ENCODE results near the gene CRYBG1. TPM values are rescaled to one million over a fixed set of nuclear protein-coding genes. Genes with fewer than 3 reads are reported as not detected.

The CRYBG1 gene
- total RNA-seq, 1 donor, result 11.9 TPM

DNA sequence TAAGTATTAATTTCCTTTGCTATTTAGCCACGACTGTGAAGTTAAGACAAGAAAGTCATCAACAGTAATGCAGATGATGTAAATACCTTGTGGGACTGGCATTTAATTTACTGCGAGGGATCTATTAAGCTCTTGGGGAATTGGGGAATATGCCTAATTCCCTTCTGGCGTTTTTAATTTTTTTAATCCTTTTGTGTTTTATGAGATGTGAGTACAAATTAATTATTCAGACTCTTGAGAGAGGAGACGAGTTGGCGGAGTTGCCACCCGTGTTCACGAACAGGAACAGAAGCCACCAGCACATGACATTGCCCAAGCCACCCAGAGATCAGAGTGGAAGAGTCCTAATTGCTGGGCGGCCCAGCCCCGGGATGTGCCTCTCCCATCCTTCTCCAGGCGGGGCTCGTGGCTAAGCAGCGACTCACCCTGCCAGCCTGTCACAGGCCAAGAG, 533 bp upstream of the CRYBG1 start:
- Histone ChIP-seq H3K4me3 (ENCODE audit: insufficient read depth, low read length) (peak overlapping the region; percentile 65), H3K9me3 (ENCODE audit: low read depth, low read length) (no peaks in the 10 kb centered on the region), H4K20me1 (ENCODE audit: insufficient read depth, low read length) (no peaks in the 10 kb centered on the region), H3K79me2 (ENCODE audit: insufficient read depth, low read length) (no peaks in the 10 kb centered on the region), H3K4me2 (ENCODE audit: insufficient read depth, low read length) (peak overlapping the region; percentile 60), H3K27me3 (ENCODE audit: insufficient read depth, low read length) (peaks cover 58% of the 10 kb centered on the region), H2AFZ (ENCODE audit: low read length) (peak overlapping the region; percentile 51), H3K36me3 (ENCODE audit: insufficient read depth, low read length) (no peaks in the 10 kb centered on the region), H3K4me1 (ENCODE audit: insufficient read depth, low read length) (peaks cover 5% of the 10 kb centered on the region), H3K27ac (ENCODE audit: low read depth, low read length) (no peak overlapping the region)
- peak; percentile 82 for DNase-seq (ENCODE audit: insufficient read length, low spot score, missing footprints)
- TF ChIP-seq, protein P1, sequence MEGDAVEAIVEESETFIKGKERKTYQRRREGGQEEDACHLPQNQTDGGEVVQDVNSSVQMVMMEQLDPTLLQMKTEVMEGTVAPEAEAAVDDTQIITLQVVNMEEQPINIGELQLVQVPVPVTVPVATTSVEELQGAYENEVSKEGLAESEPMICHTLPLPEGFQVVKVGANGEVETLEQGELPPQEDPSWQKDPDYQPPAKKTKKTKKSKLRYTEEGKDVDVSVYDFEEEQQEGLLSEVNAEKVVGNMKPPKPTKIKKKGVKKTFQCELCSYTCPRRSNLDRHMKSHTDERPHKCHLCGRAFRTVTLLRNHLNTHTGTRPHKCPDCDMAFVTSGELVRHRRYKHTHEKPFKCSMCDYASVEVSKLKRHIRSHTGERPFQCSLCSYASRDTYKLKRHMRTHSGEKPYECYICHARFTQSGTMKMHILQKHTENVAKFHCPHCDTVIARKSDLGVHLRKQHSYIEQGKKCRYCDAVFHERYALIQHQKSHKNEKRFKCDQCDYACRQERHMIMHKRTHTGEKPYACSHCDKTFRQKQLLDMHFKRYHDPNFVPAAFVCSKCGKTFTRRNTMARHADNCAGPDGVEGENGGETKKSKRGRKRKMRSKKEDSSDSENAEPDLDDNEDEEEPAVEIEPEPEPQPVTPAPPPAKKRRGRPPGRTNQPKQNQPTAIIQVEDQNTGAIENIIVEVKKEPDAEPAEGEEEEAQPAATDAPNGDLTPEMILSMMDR (IDR thresholded peaks at IDR 0.05; ENCODE audit: extremely low read depth, low read depth, low read length), result no peak

DNA sequence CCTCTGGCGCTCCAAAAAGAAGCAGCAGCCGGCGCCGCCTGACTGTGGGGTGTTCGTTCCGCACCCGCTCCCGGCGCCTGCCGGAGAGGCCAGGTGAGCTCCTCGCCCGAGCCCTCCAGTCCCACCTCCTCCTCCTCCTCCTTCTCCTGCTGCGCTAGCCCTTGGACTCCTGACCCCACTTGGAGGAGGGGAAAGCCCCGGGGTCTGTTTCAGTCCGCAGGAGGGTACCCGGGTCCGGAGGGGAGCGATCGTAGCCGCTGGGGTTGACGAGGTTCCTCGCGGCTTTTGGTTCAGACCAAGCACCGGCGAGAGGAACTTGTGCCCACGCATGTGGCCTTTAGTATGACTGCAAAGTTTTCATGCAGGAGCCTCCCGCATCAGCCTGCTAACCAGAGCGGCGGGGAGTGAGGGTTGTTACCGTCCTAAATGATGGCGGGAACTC, 493 bp downstream of the CRYBG1 start:
- H3K9me3 ChIP-seq (ENCODE audit: low read depth, low read length), result no peaks in the 10 kb centered on the region
- peaks cover 5% of the 10 kb centered on the region for H3K4me1 ChIP-seq (ENCODE audit: insufficient read depth, low read length)
- no peaks in the 10 kb centered on the region for H3K79me2 ChIP-seq (ENCODE audit: insufficient read depth, low read length)
- TF ChIP-seq, protein P1 (IDR thresholded peaks at IDR 0.05; ENCODE audit: extremely low read depth, low read depth, low read length), result no peak
- no peaks in the 10 kb centered on the region for H4K20me1 ChIP-seq (ENCODE audit: insufficient read depth, low read length)
- peaks cover 54% of the 10 kb centered on the region for H3K27me3 ChIP-seq (ENCODE audit: insufficient read depth, low read length)
- H3K36me3 ChIP-seq (ENCODE audit: insufficient read depth, low read length), result no peaks in the 10 kb centered on the region
- DNase-seq (ENCODE audit: insufficient read length, low spot score, missing footprints), result peak; percentile 59
- no peak overlapping the region for H3K27ac ChIP-seq (ENCODE audit: low read depth, low read length)
- H3K4me3 ChIP-seq (ENCODE audit: insufficient read depth, low read length), result peak overlapping the region; percentile 65
- peak overlapping the region; percentile 68 for H2AFZ ChIP-seq (ENCODE audit: low read length)
- H3K4me2 ChIP-seq (ENCODE audit: insufficient read depth, low read length), result peak overlapping the region; percentile 60

DNA sequence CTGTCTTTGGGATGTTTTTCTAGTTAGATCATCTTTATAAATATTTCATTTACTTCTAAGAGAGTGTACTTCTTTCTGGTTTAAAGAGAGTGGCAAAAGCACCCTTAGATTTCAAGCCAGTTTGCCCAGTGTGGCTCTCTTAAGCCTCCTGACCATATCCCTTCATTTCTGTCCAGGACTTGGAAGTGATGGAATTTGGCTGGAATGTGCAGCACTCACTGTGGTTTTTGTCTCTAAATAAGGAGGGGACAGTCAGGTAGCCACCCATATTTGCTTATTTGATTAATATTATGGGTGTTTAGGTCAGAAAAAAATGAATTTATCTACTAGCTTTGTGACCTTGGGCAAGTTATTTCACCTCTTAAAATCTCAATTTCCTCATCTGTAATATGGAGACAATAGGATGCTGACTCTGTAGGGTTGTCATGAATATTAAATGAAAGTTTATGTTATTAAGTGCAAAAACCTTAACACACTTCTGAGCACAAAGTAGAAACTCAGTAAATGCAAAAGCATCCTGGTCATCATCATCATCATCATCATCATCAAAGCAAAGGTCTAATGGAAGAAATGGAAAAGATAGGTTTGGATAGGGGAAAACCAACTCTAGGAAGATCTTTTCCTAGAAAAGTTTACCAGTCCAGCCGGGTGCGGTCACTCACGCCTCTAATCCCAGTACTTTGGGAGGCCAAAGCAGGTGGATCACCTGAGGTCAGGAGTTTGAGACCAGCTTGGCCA, 3.1 kb downstream of the CRYBG1 start:
- Histone ChIP-seq H3K9me3 (ENCODE audit: low read depth, low read length) (no peaks in the 10 kb centered on the region), H3K4me2 (ENCODE audit: insufficient read depth, low read length) (no peak overlapping the region), H3K4me1 (ENCODE audit: insufficient read depth, low read length) (peaks cover 5% of the 10 kb centered on the region), H3K79me2 (ENCODE audit: insufficient read depth, low read length) (no peaks in the 10 kb centered on the region), H3K36me3 (ENCODE audit: insufficient read depth, low read length) (no peaks in the 10 kb centered on the region), H3K27me3 (ENCODE audit: insufficient read depth, low read length) (peaks cover 41% of the 10 kb centered on the region), H3K4me3 (ENCODE audit: insufficient read depth, low read length) (no peak overlapping the region), H4K20me1 (ENCODE audit: insufficient read depth, low read length) (no peaks in the 10 kb centered on the region), H2AFZ (ENCODE audit: low read length) (no peak overlapping the region), H3K27ac (ENCODE audit: low read depth, low read length) (no peak overlapping the region)
- peak; percentile 66 for DNase-seq (ENCODE audit: insufficient read length, low spot score, missing footprints)
- TF ChIP-seq, protein P1 (IDR thresholded peaks at IDR 0.05; ENCODE audit: extremely low read depth, low read depth, low read length), result no peak

DNA sequence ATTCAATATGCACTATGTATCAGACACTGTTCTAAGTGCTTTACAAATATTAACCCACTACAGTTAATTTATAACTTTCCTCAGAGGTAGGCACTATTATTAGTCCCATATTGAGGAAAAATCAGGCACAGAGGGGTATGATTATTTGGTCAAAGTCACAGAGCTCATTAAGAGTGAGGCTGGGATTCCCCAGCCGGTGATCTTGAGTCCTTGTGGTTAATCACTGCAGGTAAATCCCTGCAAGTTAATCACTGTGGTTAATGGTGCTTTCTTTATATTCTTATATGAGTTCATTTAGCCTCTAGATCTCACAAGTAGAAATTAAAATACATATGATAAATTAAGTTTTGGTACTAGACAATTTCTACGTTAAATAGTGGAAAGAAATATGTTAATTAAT, 9.2 kb downstream of the CRYBG1 start:
- H3K4me2 ChIP-seq (ENCODE audit: insufficient read depth, low read length), result no peak overlapping the region
- no peak overlapping the region for H2AFZ ChIP-seq (ENCODE audit: low read length)
- no peaks in the 10 kb centered on the region for H4K20me1 ChIP-seq (ENCODE audit: insufficient read depth, low read length)
- H3K27me3 ChIP-seq (ENCODE audit: insufficient read depth, low read length), result peaks cover 31% of the 10 kb centered on the region
- no peaks in the 10 kb centered on the region for H3K4me1 ChIP-seq (ENCODE audit: insufficient read depth, low read length)
- TF ChIP-seq, protein P1 (IDR thresholded peaks at IDR 0.05; ENCODE audit: extremely low read depth, low read depth, low read length), result no peak
- no peaks in the 10 kb centered on the region for H3K36me3 ChIP-seq (ENCODE audit: insufficient read depth, low read length)
- no peaks in the 10 kb centered on the region for H3K9me3 ChIP-seq (ENCODE audit: low read depth, low read length)
- no peak overlapping the region for H3K4me3 ChIP-seq (ENCODE audit: insufficient read depth, low read length)
- DNase-seq (ENCODE audit: insufficient read length, low spot score, missing footprints), result no peak
- H3K79me2 ChIP-seq (ENCODE audit: insufficient read depth, low read length), result no peaks in the 10 kb centered on the region
- H3K27ac ChIP-seq (ENCODE audit: low read depth, low read length), result no peak overlapping the region
